Stimulated activated naive CD8-positive, alpha-beta T cell treated with anti-CD3 and anti-CD28 coated beads, Interleukin-15, Interleukin-2, amounts not matched to agents 100 ng/mL and 50 ng/mL, for 24 hours (primary cell): ENCODE measurements around the gene SLC41A1.
"Not testable (repeated sequence)": the region's sequence is repeated elsewhere in the genome, so short reads cannot be mapped to it uniquely, and the experiment has no call there.

ENCODE experiments used
- H3K27ac Mint-ChIP-seq: one replicate; pipeline ENCODE4 v1.8.0; 2021; ENCODE audit warnings: mild to moderate bottlenecking, mixed read lengths
- H3K27me3 Mint-ChIP-seq: one replicate; pipeline ENCODE4 v1.8.0; 2021; ENCODE audit warnings: mixed read lengths
- H3K36me3 Mint-ChIP-seq: one replicate; pipeline ENCODE4 v1.8.0; 2021; ENCODE audit warnings: low read depth, mixed read lengths
- H3K4me1 Mint-ChIP-seq: one replicate; pipeline ENCODE4 v1.8.0; 2021; ENCODE audit warnings: low read depth, mixed read lengths
- H3K4me3 Mint-ChIP-seq: one replicate; pipeline ENCODE4 v1.8.0; 2021; ENCODE audit warnings: mild to moderate bottlenecking, mixed read lengths
- H3K9me3 Mint-ChIP-seq: one replicate; pipeline ENCODE4 v1.8.0; 2021; ENCODE audit warnings: mixed read lengths

Gene SLC41A1

DNA sequence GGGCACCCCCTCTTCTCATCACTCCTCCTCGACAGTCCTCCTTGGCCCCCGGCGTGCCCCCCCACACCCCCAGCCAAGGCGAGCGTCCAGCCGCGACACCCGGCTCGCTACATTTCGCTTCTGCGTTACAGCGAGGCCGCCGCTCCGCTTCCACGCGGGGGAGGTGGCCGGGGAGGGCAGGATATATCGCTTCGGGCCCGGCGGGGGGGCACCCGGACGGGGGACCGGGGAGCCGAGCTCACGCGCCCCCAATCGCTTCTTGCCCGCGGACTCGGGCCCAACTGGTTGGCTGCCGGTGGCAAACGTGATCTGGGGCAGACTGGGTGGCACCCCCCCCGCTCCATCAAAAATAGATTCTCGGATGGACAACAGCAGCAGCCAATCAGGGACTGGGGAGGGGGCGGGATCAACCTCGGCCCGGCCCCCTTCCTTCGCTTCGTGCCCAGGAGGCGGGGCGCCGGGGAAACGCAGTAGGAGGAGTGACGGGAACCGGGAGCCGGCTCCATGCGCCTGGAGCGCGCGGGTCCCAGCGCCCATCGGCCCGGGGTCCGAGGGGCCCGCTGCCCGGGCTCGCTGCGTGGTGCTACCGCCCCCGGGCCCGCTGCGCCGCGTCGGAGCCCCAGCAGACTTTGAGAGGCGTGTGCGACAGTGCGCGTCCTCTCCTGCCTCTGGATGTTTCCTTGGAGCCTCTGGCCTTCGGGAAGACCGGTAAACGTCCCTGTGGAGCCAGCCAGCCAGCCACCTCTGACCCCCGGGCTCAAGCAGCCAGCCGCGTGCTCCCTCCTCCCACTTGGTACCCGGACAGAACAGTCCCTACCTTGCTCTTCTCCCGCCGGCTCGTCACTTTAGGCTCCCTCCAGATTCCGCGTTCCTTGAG is at the start of gene SLC41A1:
Gene SLC41A1, minus strand, starts transcription at position 321 of the 877 bp plus-strand sequence. CDS start 2,757 bp downstream, outside the sequence.
- no peaks in the 10 kb centered on the region for H3K27me3 Mint-ChIP-seq
- peaks cover 49% of the 10 kb centered on the region for H3K4me1 Mint-ChIP-seq
- H3K9me3 Mint-ChIP-seq: no peaks in the 10 kb centered on the region
- H3K36me3 Mint-ChIP-seq: peaks cover 22% of the 10 kb centered on the region
- peak within 1 kb of the TSS; percentile 96 for H3K4me3 Mint-ChIP-seq
- H3K27ac Mint-ChIP-seq: peak within 1 kb of the TSS; percentile 89

DNA sequence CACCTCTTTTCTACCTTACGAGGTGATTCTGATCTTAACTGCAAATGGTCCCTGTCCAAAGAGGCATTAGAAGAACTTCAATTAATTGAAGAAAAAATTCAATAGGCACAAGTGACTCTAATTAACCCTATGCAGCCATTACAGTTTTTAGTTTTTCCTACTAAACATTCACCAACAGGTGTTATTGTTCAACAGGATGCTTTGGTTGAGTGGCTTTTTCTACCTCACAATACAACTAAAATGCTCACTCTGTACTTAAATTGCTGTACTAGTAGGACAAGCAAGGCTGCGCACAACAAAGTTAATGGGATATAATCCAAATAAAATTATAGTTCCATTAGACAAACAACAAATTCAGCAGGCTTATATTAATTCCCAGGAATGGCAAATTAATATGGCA is 48.5 kb upstream of the SLC41A1 start:
- H3K4me3 Mint-ChIP-seq: no peak overlapping the region
- no peak overlapping the region for H3K27ac Mint-ChIP-seq
- peaks cover 10% of the 10 kb centered on the region for H3K4me1 Mint-ChIP-seq
- no peaks in the 10 kb centered on the region for H3K27me3 Mint-ChIP-seq
- H3K9me3 Mint-ChIP-seq: peaks cover 4% of the 10 kb centered on the region
- H3K36me3 Mint-ChIP-seq: no peaks in the 10 kb centered on the region

DNA sequence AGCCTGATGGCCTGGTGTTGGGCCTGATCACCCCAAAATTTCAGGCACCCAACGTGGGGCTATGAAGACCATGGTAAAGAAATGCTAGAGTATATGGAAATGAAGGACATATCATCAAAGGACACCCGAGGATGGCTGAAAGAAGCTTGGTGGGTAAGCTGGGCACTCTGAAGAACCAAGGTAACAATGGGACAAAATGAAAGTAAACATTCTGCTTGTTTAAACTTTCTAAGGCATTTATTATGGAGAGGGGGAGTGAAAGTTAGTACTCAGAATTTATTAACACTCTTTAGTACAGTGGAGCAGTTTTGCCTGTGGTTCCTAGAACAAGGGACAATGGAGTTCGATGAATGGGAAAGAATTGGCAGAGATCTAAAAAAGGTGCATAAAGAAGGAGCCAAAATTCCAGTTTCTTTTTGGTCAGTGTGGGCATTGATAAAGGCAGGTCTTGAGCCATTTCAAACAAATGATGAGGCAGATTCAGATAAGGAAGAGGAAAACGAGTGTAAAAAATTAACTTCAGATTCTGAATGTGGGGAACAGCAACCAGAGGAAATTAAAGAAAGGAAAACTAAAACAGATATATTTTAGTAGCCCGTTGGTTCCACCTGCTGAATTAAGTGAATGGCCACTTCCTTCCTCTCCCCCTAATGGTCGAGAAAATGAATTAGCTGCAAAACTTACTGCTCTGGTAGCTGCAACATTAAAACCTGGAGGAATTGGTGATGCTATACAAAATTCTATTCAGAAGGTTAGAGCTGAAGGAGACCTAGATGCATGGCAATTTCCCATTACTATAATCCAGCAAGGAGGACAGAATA is 45.4 kb upstream of the SLC41A1 start:
- H3K4me1 Mint-ChIP-seq: peaks cover 10% of the 10 kb centered on the region
- peaks cover 15% of the 10 kb centered on the region for H3K36me3 Mint-ChIP-seq
- H3K27ac Mint-ChIP-seq: no peak overlapping the region
- H3K27me3 Mint-ChIP-seq: no peaks in the 10 kb centered on the region
- peak overlapping the region; percentile 6 for H3K4me3 Mint-ChIP-seq
- H3K9me3 Mint-ChIP-seq: peaks cover 16% of the 10 kb centered on the region

DNA sequence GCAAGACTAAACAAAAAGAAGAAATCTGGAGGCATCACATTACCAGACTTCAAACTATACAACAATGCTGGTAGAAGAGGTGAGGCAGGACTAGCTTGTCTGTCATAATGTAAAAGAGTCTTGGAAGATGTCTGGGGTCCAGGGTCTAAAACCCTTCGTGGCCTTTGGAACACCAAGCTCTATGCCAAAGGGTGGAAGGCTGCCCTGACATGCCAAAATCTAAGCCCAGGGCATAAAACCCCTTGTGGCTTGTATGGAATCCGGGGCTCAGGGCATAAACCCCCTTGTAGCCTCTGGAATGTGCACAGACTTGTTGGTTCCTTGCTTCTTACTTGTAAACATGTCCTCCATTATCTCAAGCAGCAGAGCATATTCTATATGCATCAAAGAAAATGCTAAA is 44.5 kb upstream of the SLC41A1 start:
- not testable (repeated sequence) for H3K27me3 Mint-ChIP-seq, H3K4me1 Mint-ChIP-seq, H3K27ac Mint-ChIP-seq, H3K4me3 Mint-ChIP-seq
- H3K36me3 Mint-ChIP-seq: peaks cover 15% of the 10 kb centered on the region
- peaks cover 16% of the 10 kb centered on the region for H3K9me3 Mint-ChIP-seq

DNA sequence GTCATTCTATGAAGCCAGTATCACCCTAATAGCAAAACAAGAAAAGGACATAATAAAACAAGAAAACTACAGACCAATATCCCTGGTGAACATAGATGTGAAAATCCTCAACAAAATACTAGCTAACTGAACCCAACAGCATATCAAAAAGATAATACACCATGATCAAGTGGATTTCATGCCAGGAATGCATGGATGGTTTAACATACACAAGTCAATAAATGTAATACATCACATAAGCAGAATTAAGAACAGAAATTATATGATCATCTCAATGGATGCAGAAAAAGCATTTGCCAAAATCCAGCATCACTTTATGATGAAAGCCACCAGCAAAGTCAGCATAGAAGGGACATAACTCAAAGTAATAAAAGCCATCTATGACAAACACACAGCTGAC is 43.4 kb upstream of the SLC41A1 start:
- no peaks in the 10 kb centered on the region for H3K27me3 Mint-ChIP-seq
- H3K9me3 Mint-ChIP-seq: peaks cover 16% of the 10 kb centered on the region
- peaks cover 15% of the 10 kb centered on the region for H3K36me3 Mint-ChIP-seq
- H3K4me1 Mint-ChIP-seq: peaks cover 10% of the 10 kb centered on the region
- no peak overlapping the region for H3K27ac Mint-ChIP-seq
- no peak overlapping the region for H3K4me3 Mint-ChIP-seq

DNA sequence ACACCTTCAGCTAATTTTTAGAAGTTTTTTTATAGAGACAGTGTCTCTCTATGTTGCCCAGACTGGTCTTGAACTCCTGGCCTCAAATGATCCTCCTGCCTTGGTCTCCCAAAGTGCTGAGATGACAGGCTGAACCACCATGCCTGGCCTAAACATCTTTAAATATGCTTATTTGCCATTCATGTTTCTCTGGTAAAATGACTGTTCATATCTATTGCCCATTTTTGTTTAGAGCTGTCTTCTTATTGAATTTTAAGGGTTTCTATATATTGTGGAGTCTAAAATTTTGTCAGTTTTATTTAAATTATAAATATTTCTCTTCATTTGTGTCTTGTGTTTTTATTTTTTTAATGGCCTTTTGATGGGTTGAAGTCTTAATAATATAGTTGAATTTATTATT is 40.0 kb upstream of the SLC41A1 start:
- H3K9me3 Mint-ChIP-seq: peaks cover 16% of the 10 kb centered on the region
- peaks cover 22% of the 10 kb centered on the region for H3K4me1 Mint-ChIP-seq
- H3K36me3 Mint-ChIP-seq: peaks cover 19% of the 10 kb centered on the region
- H3K27ac Mint-ChIP-seq: no peak overlapping the region
- no peak overlapping the region for H3K4me3 Mint-ChIP-seq
- H3K27me3 Mint-ChIP-seq: no peaks in the 10 kb centered on the region

DNA sequence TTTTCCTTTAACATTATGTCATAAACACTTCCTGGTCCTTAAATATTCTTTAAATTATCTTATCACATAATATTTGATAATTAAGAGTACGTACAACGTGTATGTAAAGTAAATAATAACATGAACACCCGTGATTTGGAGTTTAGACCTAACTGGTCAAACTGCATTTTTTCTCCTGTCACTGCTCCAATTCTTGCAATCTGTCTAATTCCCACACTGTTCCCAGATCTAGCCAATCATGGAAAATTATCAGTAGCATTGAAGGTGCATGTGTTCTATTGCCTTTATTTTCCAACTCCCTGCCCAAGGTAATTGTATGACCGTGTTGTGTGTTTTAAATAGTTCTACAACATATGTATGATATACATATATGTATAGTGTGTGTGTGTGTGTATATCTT is 39.0 kb upstream of the SLC41A1 start:
- Mint-ChIP-seq H3K4me3 (no peak overlapping the region), H3K9me3 (peaks cover 16% of the 10 kb centered on the region), H3K36me3 (peaks cover 19% of the 10 kb centered on the region), H3K27me3 (no peaks in the 10 kb centered on the region), H3K27ac (no peak overlapping the region), H3K4me1 (peaks cover 26% of the 10 kb centered on the region)

DNA sequence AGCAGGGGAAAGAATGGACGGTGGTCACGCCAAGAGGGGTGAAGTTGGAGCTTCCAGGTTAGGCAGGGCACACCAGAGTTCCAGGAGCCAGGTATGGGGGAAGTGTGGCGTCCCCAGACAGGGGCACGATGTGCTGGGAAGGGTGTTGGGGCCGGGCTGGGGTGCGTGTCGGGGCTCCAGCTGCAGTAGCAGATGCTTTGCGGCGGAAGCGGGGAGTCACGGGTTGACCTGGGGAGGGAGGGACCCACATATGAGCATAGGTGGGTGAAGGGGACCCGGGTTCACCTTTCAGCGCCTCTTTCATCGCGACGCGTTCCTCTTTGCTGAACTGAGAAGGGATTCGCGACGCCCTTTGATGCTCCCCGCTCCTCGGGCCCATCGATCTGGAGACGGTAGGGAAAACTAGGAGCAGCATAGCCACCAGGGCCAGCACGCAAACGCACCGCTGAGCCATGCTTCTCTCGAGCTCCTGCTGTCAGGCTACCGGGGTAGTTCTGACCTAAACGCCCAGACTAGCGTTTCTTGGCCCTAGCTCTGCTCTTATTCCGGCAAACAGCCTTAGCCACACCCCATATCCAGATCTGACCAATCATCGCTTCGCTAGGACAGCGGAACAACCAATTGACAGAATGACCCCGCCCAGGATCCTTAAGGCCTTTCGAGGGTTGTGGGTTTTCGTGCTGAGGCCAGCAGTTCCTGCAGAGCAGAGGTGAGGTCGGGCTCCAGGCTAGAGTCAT is 36.8 kb upstream of the SLC41A1 start, which contains the start of gene PM20D1:
Gene PM20D1, minus strand, starts transcription at position 514 of the 737 bp plus-strand sequence. Its CDS starts 60 bp downstream, at position 454.
- peaks cover 26% of the 10 kb centered on the region for H3K4me1 Mint-ChIP-seq
- H3K4me3 Mint-ChIP-seq: peak within 1 kb of the TSS; percentile 85
- no peaks in the 10 kb centered on the region for H3K27me3 Mint-ChIP-seq
- no peaks in the 10 kb centered on the region for H3K9me3 Mint-ChIP-seq
- peaks cover 4% of the 10 kb centered on the region for H3K36me3 Mint-ChIP-seq
- peak within 1 kb of the TSS; percentile 52 for H3K27ac Mint-ChIP-seq

DNA sequence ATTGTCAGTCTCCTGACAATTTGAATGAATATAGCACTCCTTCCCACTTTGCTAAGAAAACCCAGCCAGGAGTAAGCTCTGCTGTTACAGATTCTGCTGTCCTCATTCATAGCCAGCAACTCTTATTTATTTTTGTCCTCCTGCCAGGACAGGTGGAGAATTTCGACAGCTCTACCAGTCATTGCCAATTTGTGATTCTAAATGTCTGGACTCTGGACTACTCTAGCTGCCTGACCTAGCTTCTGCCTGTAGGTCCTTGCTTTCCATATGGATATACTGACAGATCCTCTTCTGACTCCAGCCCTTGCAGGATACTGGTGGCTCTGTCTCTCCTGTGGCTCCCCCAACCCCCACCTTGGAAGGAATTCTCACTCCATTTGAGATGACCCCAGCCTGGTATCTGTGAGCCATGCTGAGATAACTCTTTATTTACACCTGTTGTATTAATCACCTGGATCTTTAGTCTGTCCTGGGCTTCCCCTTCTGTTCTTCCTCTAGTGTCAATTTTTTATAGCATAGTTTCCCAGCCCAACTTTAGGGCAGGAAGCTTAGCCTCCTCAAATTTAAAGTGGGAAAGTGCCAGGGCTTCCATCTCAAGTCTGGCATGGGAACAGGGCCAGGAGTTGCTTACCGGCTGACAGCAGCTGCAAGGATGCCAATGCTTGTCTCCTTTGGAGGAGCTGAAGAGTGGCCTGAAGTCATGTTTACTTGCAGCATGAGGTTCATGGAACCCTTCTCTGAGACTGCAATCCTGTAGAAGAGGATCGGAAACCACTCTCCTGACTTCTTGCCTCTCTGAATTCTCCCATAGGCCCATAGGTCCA is 30.2 kb upstream of the SLC41A1 start:
- Mint-ChIP-seq H3K4me1 (peaks cover 6% of the 10 kb centered on the region), H3K27ac (no peak overlapping the region), H3K4me3 (no peak overlapping the region), H3K9me3 (no peaks in the 10 kb centered on the region), H3K27me3 (no peaks in the 10 kb centered on the region), H3K36me3 (no peaks in the 10 kb centered on the region)

DNA sequence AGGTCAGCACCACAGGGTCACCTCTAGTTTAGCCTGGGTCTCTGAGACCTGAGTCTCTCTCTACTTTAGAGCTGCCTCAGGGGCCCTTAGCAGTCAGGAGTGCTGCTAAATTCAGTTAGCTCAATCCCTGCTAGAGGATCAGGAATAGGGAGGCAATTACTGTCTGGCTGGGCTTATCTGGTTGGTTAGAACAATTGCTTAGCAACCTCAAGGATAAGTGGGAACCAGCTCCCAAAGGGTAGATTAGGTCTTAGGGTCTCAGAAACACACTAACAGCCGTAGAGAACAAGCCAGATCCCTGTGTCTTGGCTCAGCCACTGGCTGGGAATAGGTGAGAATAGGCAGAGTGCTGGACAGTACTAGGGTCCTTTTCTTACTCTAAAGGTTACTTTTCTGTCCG is 29.2 kb upstream of the SLC41A1 start:
- Mint-ChIP-seq H3K4me1 (no peaks in the 10 kb centered on the region), H3K36me3 (no peaks in the 10 kb centered on the region), H3K4me3 (no peak overlapping the region), H3K27me3 (no peaks in the 10 kb centered on the region), H3K9me3 (no peaks in the 10 kb centered on the region), H3K27ac (no peak overlapping the region)

DNA sequence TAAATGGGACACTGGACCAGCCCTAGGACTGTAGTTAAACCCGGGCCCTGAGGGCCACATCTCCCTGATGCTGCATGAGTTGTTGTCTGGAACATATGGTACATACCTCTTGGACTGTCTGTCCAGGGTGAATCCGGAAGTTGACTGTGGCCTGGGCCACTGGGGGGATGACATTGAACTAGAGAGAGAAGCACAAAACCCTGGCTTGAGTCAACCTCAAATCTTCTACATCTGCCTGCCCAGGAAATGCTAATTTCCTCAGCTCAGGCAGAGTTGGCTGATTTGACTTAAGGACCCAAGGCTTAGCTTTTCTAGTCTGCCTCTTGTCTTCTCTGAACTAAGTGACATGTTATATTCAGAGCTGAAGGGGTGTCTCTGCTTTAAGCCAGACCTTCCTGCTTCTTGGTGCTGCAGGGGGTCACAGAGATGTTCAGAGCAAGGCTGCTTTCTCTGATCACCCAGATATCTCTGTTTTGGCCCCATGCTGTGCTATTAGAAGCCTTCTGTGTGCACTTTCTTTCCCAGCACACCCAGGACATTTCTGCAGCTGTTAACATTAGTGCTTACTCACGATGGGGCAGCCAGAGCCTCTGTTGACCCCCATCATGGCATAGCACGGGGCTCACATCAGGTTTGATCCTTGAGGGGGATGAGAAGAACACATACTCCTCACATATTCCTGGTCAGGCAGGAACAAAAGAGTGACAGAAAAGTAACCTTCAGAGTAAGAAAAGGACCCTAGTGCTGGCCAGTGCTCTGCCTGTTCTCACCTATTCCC is 27.3 kb upstream of the SLC41A1 start:
- H3K27me3 Mint-ChIP-seq: no peaks in the 10 kb centered on the region
- H3K36me3 Mint-ChIP-seq: no peaks in the 10 kb centered on the region
- H3K27ac Mint-ChIP-seq: no peak overlapping the region
- no peaks in the 10 kb centered on the region for H3K9me3 Mint-ChIP-seq
- no peak overlapping the region for H3K4me3 Mint-ChIP-seq
- no peaks in the 10 kb centered on the region for H3K4me1 Mint-ChIP-seq

DNA sequence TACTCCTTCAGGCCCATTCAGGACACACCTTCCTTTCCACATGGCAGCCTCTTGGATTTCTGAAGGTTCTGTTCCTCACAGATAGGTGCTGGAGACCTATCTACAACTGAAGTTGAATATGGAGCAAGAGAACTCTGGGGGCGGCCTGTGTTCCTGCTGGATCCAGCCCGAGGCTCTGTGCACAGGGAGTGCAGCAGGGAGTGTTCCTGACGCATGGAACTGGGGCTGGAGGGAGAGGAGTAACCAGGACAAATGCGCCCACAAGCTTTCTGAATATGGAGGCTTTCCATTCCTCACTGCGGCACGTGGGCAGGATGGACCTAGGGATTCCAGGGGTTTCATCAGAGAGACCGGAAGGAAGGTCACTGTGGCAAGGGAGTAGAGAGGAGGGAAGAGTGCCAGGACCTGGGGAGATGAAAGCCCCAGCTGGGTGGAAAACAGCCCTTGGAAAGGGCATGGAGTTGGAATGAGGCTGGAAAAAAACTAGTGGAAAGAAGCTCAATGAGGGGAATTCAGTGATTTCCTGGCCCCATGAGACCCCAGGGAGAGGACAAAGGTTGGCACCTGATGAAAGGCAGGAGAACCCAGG is 24.5 kb upstream of the SLC41A1 start:
- H3K4me1 Mint-ChIP-seq: no peaks in the 10 kb centered on the region
- no peak overlapping the region for H3K4me3 Mint-ChIP-seq
- no peaks in the 10 kb centered on the region for H3K36me3 Mint-ChIP-seq
- no peak overlapping the region for H3K27ac Mint-ChIP-seq
- no peaks in the 10 kb centered on the region for H3K9me3 Mint-ChIP-seq
- no peaks in the 10 kb centered on the region for H3K27me3 Mint-ChIP-seq

DNA sequence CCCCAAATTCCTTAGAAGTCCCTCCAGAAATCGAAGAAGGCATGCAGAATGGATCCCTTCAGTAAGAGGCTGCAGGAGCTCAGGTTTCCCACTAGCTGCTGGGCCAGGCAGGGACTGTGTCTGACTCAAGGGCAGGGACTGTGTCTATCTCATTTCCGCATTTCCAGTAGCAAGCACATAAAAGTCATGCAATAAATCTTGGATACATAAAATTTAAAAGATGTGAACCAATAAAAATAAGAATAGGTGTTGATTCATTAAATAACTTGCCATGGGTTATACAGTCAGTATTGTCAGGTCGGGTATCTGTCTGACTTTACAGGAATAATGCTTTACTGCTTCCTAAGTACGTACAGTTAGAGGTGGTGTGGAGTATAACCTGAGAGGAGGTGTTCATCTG is 21.8 kb upstream of the SLC41A1 start:
- no peak overlapping the region for H3K4me3 Mint-ChIP-seq
- no peaks in the 10 kb centered on the region for H3K9me3 Mint-ChIP-seq
- no peaks in the 10 kb centered on the region for H3K36me3 Mint-ChIP-seq
- no peaks in the 10 kb centered on the region for H3K4me1 Mint-ChIP-seq
- no peaks in the 10 kb centered on the region for H3K27me3 Mint-ChIP-seq
- H3K27ac Mint-ChIP-seq: no peak overlapping the region
